Fibroblast of villous mesenchyme (primary cell): ENCODE results near the gene NOD2. TPM values are rescaled to one million over a fixed set of nuclear protein-coding genes. Genes with fewer than 3 reads are reported as not detected.
A peak's percentile ranks its signal among the peaks of the same experiment; 100 is the strongest.

Source experiments
- DNase-seq: peaks from one replicate; pipeline ENCODE4 v3.0.0-alpha.2; 2010; ENCODE audit warnings: low read depth
- H3K4me3 ChIP-seq: 2 replicates; pipeline ENCODE4 v1.5.1; 2011; ENCODE audit warnings: low read depth, mild to moderate bottlenecking, low read length
- total RNA-seq: library from RNA; depleted of rRNA; stranded (reverse); fragments of >200 nt; gene quantifications from 2 replicates; pipeline ENCODE4 v1.2.3, GENCODE V29; 2012
- TF ChIP-seq, protein P1 (sequence below): IDR thresholded peaks from 2 replicates; pipeline ENCODE4 v1.5.1; 2012; ENCODE audit warnings: low read depth, mild to moderate bottlenecking, low read length; ENCODE audit not compliant: insufficient read depth

The NOD2 gene
- total RNA-seq, 1 donor: not detected

DNA sequence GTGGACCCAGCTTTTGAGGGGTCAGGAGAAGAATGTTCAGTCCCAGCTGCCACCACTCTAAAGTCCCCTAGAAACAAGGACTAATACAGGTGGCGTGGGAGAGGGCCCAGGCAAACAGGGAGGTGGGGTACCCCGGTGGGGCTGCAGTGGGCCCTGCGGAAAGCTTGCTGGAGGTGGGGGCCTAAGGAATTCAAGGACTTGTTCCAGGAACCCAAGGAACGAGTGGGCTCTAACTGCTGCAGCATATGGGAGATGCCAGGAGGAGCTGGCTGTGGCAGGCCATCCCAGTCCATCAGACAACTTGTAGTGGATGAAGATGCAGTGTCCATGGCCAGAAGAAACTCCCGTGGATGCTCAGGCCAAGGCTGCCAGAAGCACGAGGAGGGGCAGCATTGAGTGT lies 22.9 kb upstream of the NOD2 start:
- no peak for DNase-seq
- TF ChIP-seq, protein P1, sequence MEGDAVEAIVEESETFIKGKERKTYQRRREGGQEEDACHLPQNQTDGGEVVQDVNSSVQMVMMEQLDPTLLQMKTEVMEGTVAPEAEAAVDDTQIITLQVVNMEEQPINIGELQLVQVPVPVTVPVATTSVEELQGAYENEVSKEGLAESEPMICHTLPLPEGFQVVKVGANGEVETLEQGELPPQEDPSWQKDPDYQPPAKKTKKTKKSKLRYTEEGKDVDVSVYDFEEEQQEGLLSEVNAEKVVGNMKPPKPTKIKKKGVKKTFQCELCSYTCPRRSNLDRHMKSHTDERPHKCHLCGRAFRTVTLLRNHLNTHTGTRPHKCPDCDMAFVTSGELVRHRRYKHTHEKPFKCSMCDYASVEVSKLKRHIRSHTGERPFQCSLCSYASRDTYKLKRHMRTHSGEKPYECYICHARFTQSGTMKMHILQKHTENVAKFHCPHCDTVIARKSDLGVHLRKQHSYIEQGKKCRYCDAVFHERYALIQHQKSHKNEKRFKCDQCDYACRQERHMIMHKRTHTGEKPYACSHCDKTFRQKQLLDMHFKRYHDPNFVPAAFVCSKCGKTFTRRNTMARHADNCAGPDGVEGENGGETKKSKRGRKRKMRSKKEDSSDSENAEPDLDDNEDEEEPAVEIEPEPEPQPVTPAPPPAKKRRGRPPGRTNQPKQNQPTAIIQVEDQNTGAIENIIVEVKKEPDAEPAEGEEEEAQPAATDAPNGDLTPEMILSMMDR: no peak

DNA sequence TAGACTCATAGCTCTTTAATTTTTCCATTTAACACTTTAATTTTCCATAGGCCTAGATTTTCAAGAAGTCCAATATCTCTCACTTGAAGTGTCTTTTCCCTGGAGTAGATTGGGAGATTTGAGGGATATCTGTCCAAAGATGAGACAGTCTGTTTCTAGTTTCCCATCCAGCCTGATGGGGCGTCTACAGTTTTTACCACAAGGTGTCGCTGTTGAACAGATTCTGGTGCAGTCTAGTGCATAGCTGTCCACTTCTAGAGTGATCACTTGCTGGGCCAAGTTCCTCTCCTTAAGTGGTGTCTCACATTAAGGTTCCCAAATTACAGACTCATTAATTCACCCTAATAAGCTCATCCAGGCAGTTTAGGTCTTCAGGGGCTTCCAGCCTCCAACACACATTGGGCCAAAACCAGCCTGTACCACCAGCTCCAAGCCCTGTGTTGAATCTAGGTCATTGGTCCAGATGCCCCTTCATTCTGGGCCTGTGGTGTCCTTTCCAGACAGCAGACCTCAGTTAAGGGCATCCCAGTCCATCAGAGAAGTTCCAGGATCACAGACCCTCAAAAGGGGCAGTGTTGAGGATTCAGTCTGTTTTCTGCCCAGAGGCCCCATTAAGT lies 21.7 kb upstream of the NOD2 start:
- DNase-seq: peak; percentile 22

More for the DNA sequence above, 22.9 kb upstream of the NOD2 start:
- H3K4me3 ChIP-seq: no peak overlapping the region

DNA sequence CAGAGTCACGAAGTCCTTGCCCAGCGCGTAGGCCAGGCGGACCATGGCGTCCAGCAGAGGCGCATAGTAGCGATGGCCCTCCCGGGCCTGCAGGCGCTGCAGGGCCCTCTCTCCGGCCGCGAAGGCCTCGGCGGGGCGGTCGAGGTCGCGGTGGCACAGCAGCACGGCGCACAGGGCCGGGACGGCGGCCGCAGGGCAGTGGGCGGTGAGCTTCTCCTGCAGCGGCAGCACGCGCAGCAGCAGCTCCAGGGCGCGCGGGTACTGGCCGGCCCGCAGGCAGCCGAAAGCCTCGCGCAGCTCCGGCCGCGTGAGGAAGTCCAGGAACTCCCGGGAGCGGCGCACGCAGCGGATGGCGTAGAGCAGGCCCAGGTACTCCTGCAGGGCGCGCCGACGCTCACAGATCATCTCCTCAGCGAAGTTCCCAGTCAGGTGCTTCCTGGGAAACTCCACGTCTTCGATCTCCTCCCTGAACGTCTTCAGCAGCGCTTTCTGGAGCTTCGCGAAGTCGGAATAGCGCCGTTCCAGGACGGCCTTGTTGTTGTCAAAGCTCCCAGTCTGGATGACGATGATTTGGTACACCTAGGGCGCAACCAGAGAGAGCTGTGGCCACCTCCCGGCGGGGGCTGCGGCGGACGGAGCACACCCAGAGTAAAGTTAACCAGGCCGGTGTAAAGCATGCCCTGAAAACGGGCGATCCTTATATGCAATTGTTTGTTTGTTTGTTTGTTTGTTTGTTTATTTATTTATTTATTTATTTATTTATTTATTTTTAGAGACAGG lies 19.7 kb upstream of the NOD2 start:
- no peak for DNase-seq
- no peak overlapping the region for H3K4me3 ChIP-seq
- TF ChIP-seq, protein P1: no peak

More for the DNA sequence above, 21.7 kb upstream of the NOD2 start:
- H3K4me3 ChIP-seq: no peak overlapping the region
- TF ChIP-seq, protein P1: peak; percentile 48

DNA sequence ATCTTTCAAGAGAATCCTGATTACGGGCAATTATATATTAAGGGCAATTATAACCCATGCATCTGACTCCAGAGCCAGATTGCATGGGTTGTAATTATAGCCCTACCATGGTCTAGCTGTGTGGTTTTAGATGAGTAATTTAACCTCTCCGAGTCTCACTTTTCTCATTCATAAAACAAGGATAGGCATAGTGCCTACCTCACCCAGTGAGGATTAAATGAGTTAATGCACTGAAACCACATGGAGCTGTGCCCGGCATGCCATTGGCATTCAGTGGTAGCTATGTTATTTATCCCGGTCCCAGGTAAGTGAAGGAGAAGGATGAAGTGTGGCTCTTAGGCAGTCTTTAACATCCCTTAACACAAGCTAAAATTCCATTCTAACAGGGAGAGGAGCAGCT lies 18.6 kb upstream of the NOD2 start:
- TF ChIP-seq, protein P1: no peak
- H3K4me3 ChIP-seq: no peak overlapping the region
- DNase-seq: no peak

DNA sequence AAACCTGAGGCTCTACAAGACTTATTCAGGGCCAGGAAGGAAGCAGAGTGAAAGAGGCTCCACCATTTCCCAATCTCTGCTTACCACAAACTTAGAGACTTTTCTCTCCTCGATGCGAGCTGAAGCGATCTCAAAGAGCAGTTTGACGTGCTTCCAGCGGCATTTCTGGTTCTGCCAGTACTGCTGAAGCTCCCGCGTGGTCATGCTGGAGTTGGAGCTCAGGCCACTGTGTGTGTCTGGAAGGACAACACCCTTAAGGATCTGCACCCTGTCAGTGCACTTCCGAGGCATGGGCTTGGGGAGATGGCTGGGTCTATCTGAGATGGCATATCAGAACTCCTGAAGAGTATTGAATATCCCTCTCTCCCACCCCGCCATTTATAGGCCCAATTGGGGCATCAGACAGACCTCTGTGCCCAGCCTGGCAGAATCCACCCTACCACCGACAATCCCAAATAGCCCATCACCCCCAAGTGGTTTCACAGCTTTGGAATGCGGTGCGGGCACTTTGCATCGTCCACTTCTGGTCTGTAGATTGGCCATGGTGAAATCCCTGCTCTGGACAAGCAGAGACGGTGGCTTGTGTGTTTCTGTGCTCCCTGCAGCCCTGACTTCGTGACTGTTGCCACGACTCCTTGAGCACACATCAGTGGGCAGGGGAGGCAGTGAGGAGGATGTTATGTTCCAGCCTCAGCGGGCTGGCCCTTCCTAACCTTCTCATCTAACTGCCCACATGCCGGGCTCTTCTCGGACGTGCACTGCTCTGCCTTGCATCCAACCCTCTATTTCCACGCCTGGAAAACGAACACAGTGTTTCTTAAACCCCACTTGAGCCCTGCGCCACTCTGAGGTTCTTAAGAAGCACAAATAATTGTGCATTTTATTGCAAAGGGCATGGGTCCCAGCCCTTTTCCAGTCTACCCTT lies 17.5 kb upstream of the NOD2 start:
- H3K4me3 ChIP-seq: no peak overlapping the region
- DNase-seq: no peak
- TF ChIP-seq, protein P1: no peak

DNA sequence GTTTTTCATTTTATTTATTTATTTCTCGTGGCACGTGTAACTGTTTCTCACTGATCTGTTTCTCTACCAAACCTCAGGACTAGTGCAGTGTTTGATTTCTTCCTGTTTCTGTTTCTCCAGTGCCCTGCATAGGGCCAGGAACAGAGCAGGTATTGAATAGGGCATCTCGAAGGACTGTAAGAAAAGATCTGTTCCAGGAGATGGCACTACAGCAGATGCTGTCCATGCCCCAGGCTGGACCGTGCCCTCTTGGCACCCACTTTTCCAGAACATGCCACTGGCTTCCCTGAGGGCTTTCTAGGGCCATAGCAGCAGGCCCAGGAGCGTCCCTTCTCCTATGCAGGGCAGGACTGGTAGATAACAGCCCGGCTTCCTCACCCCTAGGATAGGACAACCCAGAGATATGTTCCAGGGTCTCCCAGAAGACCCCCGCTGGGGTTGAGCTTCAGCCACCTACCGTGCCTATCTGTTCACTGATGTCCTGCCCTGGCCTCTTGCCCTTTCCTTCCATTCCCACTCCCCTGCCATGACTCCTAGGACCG lies 16.7 kb upstream of the NOD2 start:
- no peak overlapping the region for H3K4me3 ChIP-seq
- TF ChIP-seq, protein P1: no peak
- DNase-seq: no peak
